Testis (tissue), 3 donors: Measurements from ENCODE around the gene SH3BP4. TPM values are rescaled to one million over a fixed set of nuclear protein-coding genes. Genes with fewer than 3 reads are reported as not detected.

Experiments used
- DNase-seq: peaks from one replicate; pipeline ENCODE4 v3.0.0-alpha.2; 2019
- H3K27ac ChIP-seq, 2 donors: fragments of 200-600 bp; sonication (generic); one replicate each; pipeline ENCODE4 v1.5.1; 2019
- H3K27me3 ChIP-seq: fragments of 200-600 bp; sonication (generic); one replicate; pipeline ENCODE4 v1.5.1; 2019
- H3K36me3 ChIP-seq: fragments of 200-600 bp; sonication (generic); one replicate; pipeline ENCODE4 v1.5.1; 2017; ENCODE audit warnings: low read depth; ENCODE audit errors: missing control alignments
- H3K4me1 ChIP-seq: fragments of 200-600 bp; sonication (generic); one replicate; pipeline ENCODE4 v1.5.1; 2019
- H3K4me3 ChIP-seq, 2 donors: fragments of 200-600 bp; sonication (generic); one replicate each; pipeline ENCODE4 v1.5.1; 2017 to 2019
- H3K9me3 ChIP-seq: fragments of 200-600 bp; sonication (generic); one replicate; pipeline ENCODE4 v1.5.1; 2017
- CTCF ChIP-seq, 3 experiments: fragments of 450-650 bp in 2 of 3; fragments of 200-600 bp in 1 of 3; sonication (generic) in 1 of 3; IDR thresholded peaks; one replicate each; pipeline ENCODE4 v1.5.1; 2016 to 2019; ENCODE audit warnings: antibody characterized with exemption in 3 of 3, mild to moderate bottlenecking in 2 of 3, moderate library complexity in 1 of 3
- POLR2A ChIP-seq: fragments of 450-650 bp; IDR thresholded peaks from one replicate; pipeline ENCODE4 v1.6.1; 2017; ENCODE audit warnings: antibody characterized with exemption, mild to moderate bottlenecking, moderate library complexity
- WGBS, 2 donors: methylation state at CpG; one replicate each; pipeline ENCODE4 v1.1.5; 2018; 5-methylcytosine and 5-hydroxymethylcytosine counted together
- intact Hi-C: fragments of 100-400 bp; cut with DNase I; formaldehyde crosslinking; loops from one replicate; pipeline ENCODE4 v1.15.1; 2023; ENCODE audit warnings: low total_unique reads
- polyA plus RNA-seq: library from polyadenylated mRNA; stranded (reverse); fragments of 350-450 nt; fragmentation: Illumina TruSeq; extraction: RNeasy Lipid Tissue Mini Kit (QIAGEN cat#74804); gene quantifications from one replicate; pipeline ENCODE4 v1.2.3, GENCODE V29; 2014; ENCODE audit warnings: low read depth, low replicate concordance; ENCODE audit not compliant: insufficient read depth
- total RNA-seq, 2 donors: library from RNA; depleted of rRNA; stranded (reverse); fragments of >200 nt; gene quantifications; one replicate each; pipeline ENCODE4 v1.2.3, GENCODE V29; 2016

SH3BP4 gene
- total and polyA plus RNA-seq, 3 donors from 2014 or later: 33.3 to 88.5 (median 64.4) TPM

- intact Hi-C loops: no loop called here
- H3K27ac ChIP-seq: no peak overlapping the region
- H3K36me3 ChIP-seq: no peaks in the 10 kb centered on the region
- H3K4me3 ChIP-seq: no peak overlapping the region
- H3K9me3 ChIP-seq: no peaks in the 10 kb centered on the region
- DNase-seq: no peak
- 87 to 95% methylated on average over 2 of the region's 2 CpGs for WGBS, 2 donors
- TF ChIP-seq POLR2A: no peak
- no peaks in the 10 kb centered on the region for H3K27me3 ChIP-seq
- H3K4me1 ChIP-seq: peaks cover 8% of the 10 kb centered on the region
These were observed 143.8 kb downstream of the SH3BP4 start for GRCh38 chr2:235095569-235095968.

DNA sequence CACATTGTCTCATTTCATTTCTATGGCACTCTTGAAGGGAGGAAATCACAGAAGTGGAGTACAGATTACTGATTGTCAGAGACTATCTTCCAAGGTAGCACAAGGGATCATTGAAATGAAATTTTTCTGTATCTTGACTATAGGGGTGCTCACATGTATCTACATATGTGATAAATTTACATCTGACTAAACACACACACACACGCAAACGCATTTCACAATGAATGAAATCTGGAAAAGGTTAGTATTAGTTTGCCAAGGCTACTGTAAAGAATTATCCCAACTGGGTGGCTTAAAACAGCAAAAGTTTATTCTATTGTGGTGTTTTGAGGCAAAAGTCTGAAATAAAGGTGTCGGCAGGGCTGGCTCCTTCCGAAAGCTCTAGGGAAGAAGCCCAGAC, 144.6 kb downstream of the SH3BP4 start:
- no peak for DNase-seq
- no peaks in the 10 kb centered on the region for H3K36me3 ChIP-seq
- H3K9me3 ChIP-seq: no peaks in the 10 kb centered on the region
- no peak overlapping the region for H3K4me3 ChIP-seq
- H3K27me3 ChIP-seq: no peaks in the 10 kb centered on the region
- H3K4me1 ChIP-seq: peaks cover 8% of the 10 kb centered on the region
- intact Hi-C loops: no loop called here
- H3K27ac ChIP-seq: no peak overlapping the region
- WGBS, 2 donors: 92 to 96% methylated on average over 4 of the region's 4 CpGs
- TF ChIP-seq POLR2A: no peak
- no peak for TF ChIP-seq CTCF (IDR thresholded peaks at IDR 0.05)

GRCh38 chr2:235097196-235097595, 145.4 kb downstream of the SH3BP4 start:
- TF ChIP-seq CTCF (IDR thresholded peaks at IDR 0.05): no peak
- no peak for TF ChIP-seq POLR2A
- Histone ChIP-seq H3K9me3 (no peaks in the 10 kb centered on the region), H3K27me3 (no peaks in the 10 kb centered on the region), H3K4me3 (no peak overlapping the region), H3K4me1 (peaks cover 8% of the 10 kb centered on the region), H3K36me3 (no peaks in the 10 kb centered on the region), H3K27ac (no peak overlapping the region)
- no peak for DNase-seq
- intact Hi-C loops: no loop called here
- 69 to 89% methylated on average over 6 of the region's 6 CpGs for WGBS, 2 donors

GRCh38 chr2:235098269-235098668, 146.5 kb downstream of the SH3BP4 start:
- no peaks in the 10 kb centered on the region for H3K36me3 ChIP-seq
- H3K9me3 ChIP-seq: no peaks in the 10 kb centered on the region
- no peaks in the 10 kb centered on the region for H3K27me3 ChIP-seq
- no peak overlapping the region for H3K4me3 ChIP-seq
- intact Hi-C loops: no loop called here
- no peak overlapping the region for H3K27ac ChIP-seq
- 82 to 85% methylated on average over 4 of the region's 4 CpGs for WGBS, 2 donors
- DNase-seq: no peak
- TF ChIP-seq POLR2A (no peak), CTCF (IDR thresholded peaks at IDR 0.05) (no peak)
- H3K4me1 ChIP-seq: no peaks in the 10 kb centered on the region

DNA sequence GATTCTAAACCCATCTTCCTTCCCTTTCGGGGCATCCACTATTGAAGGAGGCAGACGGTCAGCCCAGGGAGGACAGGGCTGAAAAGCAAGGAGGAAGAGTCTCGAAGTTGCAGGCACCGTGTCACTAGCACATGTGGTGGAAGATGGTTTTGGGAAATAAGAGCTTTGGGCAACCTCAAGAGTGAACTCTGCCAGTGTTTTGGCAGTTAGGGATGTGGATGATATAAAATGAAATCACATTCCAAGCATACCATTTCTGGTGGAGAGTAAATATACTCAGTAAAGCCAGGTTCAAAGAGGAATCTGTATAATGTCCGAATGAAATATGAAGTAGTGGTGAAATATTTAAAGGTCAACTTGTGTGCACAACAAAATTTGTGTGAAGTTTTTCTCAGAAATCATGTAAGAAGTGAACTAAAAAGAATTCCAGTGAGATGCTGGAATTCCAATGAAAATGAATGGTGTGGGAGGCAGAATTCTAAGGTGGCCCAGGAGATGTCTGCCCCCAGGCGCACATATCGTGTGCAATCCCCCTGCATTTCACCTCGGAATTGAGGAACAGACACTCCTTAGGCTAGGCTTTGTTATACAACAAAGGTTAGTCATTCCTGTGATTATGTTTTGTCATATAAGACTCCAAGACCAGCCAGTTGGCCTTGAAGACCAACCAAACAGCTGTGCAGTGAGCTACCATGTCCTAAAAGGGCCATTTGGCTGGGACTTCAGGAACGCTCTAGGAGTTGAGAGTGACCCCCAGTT, 147.1 kb downstream of the SH3BP4 start:
- Histone ChIP-seq H3K36me3 (no peaks in the 10 kb centered on the region), H3K4me3 (no peak overlapping the region), H3K9me3 (no peaks in the 10 kb centered on the region), H3K27me3 (no peaks in the 10 kb centered on the region), H3K27ac (no peak overlapping the region), H3K4me1 (no peaks in the 10 kb centered on the region)
- 69 to 76% methylated on average over 9 of the region's 9 CpGs for WGBS, 2 donors
- no peak for DNase-seq
- intact Hi-C loops: no loop called here
- TF ChIP-seq CTCF (IDR thresholded peaks at IDR 0.05) (no peak), POLR2A (no peak)
